Measurements from ENCODE around the gene CSF1.

GRCh38 chr1:109904105-109904817 is 6.4 kb upstream of the CSF1 start:
- TF ChIP-seq, protein P1, sequence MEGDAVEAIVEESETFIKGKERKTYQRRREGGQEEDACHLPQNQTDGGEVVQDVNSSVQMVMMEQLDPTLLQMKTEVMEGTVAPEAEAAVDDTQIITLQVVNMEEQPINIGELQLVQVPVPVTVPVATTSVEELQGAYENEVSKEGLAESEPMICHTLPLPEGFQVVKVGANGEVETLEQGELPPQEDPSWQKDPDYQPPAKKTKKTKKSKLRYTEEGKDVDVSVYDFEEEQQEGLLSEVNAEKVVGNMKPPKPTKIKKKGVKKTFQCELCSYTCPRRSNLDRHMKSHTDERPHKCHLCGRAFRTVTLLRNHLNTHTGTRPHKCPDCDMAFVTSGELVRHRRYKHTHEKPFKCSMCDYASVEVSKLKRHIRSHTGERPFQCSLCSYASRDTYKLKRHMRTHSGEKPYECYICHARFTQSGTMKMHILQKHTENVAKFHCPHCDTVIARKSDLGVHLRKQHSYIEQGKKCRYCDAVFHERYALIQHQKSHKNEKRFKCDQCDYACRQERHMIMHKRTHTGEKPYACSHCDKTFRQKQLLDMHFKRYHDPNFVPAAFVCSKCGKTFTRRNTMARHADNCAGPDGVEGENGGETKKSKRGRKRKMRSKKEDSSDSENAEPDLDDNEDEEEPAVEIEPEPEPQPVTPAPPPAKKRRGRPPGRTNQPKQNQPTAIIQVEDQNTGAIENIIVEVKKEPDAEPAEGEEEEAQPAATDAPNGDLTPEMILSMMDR (IDR thresholded peaks at IDR 0.05): no peak
- TF ChIP-seq POLR2A (IDR thresholded peaks at IDR 0.05): no peak
